Measurements from ENCODE around the gene PRDM15. TPM values are rescaled to one million over a fixed set of nuclear protein-coding genes. Genes with fewer than 3 reads are reported as not detected.

Gene PRDM15
- total and polyA plus RNA-seq, 2 donors (not counting 3 experiments of a cell fraction or from before 2014, with no cell fraction given): 11.8 to 12.9 TPM

DNA sequence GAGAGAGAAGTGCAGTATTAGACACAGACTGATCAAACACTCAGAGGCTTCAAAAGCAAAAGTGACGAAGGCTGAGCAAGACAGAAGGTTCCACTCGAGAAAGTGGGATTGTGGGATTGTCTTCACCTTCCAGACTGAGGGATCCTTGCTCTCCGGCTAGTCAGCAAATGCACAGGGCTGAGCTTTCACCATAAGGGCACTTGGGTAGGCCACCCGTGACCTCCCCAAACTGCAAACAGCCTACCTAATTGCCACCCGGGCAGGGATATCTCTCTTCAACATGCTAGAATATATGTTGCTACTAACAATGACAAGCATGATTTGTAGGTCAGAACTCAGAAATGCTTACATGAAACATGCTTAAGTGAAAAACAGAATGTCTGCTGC is 77.0 kb downstream of the PRDM15 start:
- H3K79me2 ChIP-seq (ENCODE audit: control insufficient read depth, insufficient read depth, low read length): no peaks in the 10 kb centered on the region
- ChIA-PET POLR2A (no interaction called here), CTCF (no interaction called here)
- H3K9me3 ChIP-seq (replicated peaks; ENCODE audit: control insufficient read depth, insufficient read depth, low read length): no peaks in the 10 kb centered on the region
- FAIRE-seq (no peak), DNase-seq (ENCODE audit: low read depth, low spot score) (no peak)
- dilution Hi-C loops (cut with MboI; ENCODE audit: extremely low pct_ligation_motif_present, low sequenced_read_pairs): no loop called here
- H3K9ac ChIP-seq (replicated peaks; ENCODE audit: extremely low read depth, insufficient read depth, low read length): no peak overlapping the region
- BruUV-seq (replicated peaks): no TSS peak
- no peak for TF ChIP-seq POLR2A (IDR thresholded peaks at IDR 0.05; ENCODE audit: low read depth, low read length)
- TF ChIP-seq MYC (IDR thresholded peaks at IDR 0.05; ENCODE audit: low read depth, low read length): no peak
- TF ChIP-seq JUN (IDR thresholded peaks at IDR 0.05; ENCODE audit: borderline replicate concordance, insufficient read depth, insufficient read length, low read depth): no peak
- TF ChIP-seq POLR2AphosphoS5 (IDR thresholded peaks at IDR 0.05; ENCODE audit: insufficient read depth, low read depth, low read length): no peak
- TF ChIP-seq, protein P1, sequence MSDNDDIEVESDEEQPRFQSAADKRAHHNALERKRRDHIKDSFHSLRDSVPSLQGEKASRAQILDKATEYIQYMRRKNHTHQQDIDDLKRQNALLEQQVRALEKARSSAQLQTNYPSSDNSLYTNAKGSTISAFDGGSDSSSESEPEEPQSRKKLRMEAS (IDR thresholded peaks at IDR 0.05; ENCODE audit: insufficient read depth, insufficient read length): no peak
- no peak for TF ChIP-seq CTCF (IDR thresholded peaks at IDR 0.05; ENCODE audit: extremely low read depth in 1 of 2, insufficient read depth in 1 of 2, low read depth in 1 of 2, low read length in 2 of 2)
- TF ChIP-seq GATA2 (IDR thresholded peaks at IDR 0.05; ENCODE audit: insufficient read depth, insufficient read length, low read depth, low read length): no peak
- no peak for TF ChIP-seq FOS (IDR thresholded peaks at IDR 0.05; ENCODE audit: borderline replicate concordance, insufficient read depth, low read length)
- no peak for TF ChIP-seq EZH2 (IDR thresholded peaks at IDR 0.05; ENCODE audit: borderline replicate concordance, low read depth, low read length, severe bottlenecking)
- H3K36me3 ChIP-seq (ENCODE audit: control insufficient read depth in 2 of 2, extremely low read depth in 1 of 2, insufficient read depth in 2 of 2, low read length in 2 of 2): peaks cover 0 to 11% of the 10 kb centered on the region in 2 experiments
- H3K4me2 ChIP-seq (ENCODE audit: insufficient read depth, low read length): no peak overlapping the region
- H3K4me1 ChIP-seq (ENCODE audit: control insufficient read depth, extremely low read depth, insufficient read depth, low read length): no peaks in the 10 kb centered on the region
- H3K9me1 ChIP-seq (replicated peaks; ENCODE audit: control insufficient read depth, extremely low read depth, insufficient read depth, low read length): no peaks in the 10 kb centered on the region
- no peaks in the 10 kb centered on the region for H3K27me3 ChIP-seq (ENCODE audit: control insufficient read depth in 2 of 2, insufficient read depth in 2 of 2, low read length in 2 of 2)
- H3K4me3 ChIP-seq (replicated peaks in 1 of 3; ENCODE audit: insufficient read depth in 1 of 3, low read depth in 1 of 3, low read length in 3 of 3): no peak overlapping the region
- intact Hi-C loops (cut with micrococcal nuclease): no loop called here
- no peaks in the 10 kb centered on the region for H4K20me1 ChIP-seq (replicated peaks; ENCODE audit: control insufficient read depth, extremely low read depth, insufficient read depth, low read length)
- H2AFZ ChIP-seq (ENCODE audit: low read depth, low read length): no peak overlapping the region
- no peak overlapping the region for H3K27ac ChIP-seq (ENCODE audit: insufficient read depth, low read depth, low read length)
